ENCODE data around the gene CCDC14. TPM values are rescaled to one million over a fixed set of nuclear protein-coding genes. Genes with fewer than 3 reads are reported as not detected.
"Not testable (repeated sequence)": the region's sequence is repeated elsewhere in the genome, so short reads cannot be mapped to it uniquely, and the experiment has no call there.

CCDC14 gene
- polyA plus RNA-seq, 1 donor (not counting 4 experiments of a cell fraction or from before 2014, with no cell fraction given), result 50.5 TPM

- Histone ChIP-seq H3K9me1 (ENCODE audit: control insufficient read depth, extremely low read depth, insufficient read depth, low read length) (no peaks in the 10 kb centered on the region), H3K9ac (ENCODE audit: control insufficient read depth, extremely low read depth, insufficient read depth, low read length) (no peak overlapping the region), H3K79me2 (ENCODE audit: control insufficient read depth, insufficient read depth, low read length) (no peaks in the 10 kb centered on the region), H3K27me3 (ENCODE audit: control insufficient read depth, extremely low read depth, insufficient read depth, low read length) (no peaks in the 10 kb centered on the region), H3K36me3 (ENCODE audit: control insufficient read depth in 2 of 2, extremely low read depth in 1 of 2, insufficient read depth in 2 of 2, low read length in 2 of 2) (no peaks in the 10 kb centered on the region), H3K4me2 (ENCODE audit: control insufficient read depth, extremely low read depth, insufficient read depth, low read depth, low read length) (no peak overlapping the region), H3K27ac (ENCODE audit: control insufficient read depth, insufficient read depth, low read length) (no peak overlapping the region), H4K20me1 (ENCODE audit: control insufficient read depth, extremely low read depth, insufficient read depth, low read length) (no peaks in the 10 kb centered on the region), H2AFZ (ENCODE audit: control insufficient read depth, low read length) (no peak overlapping the region), H3K4me3 (ENCODE audit: control insufficient read depth in 2 of 3, extremely low read depth in 1 of 3, insufficient read depth in 2 of 3, low read depth in 1 of 3, low read length in 3 of 3) (no peak overlapping the region), H3K4me1 (ENCODE audit: control insufficient read depth, extremely low read depth, insufficient read depth, low read length) (no peaks in the 10 kb centered on the region), H3K9me3 (ENCODE audit: control insufficient read depth, low read depth, low read length) (peaks cover 3% of the 10 kb centered on the region)
- dilution Hi-C loops (cut with MboI; ENCODE audit: extremely low pct_ligation_motif_present, low sequenced_read_pairs), result no loop called here
- FAIRE-seq (no peak), DNase-seq (ENCODE audit: low read depth, low spot score) (no peak)
- TF ChIP-seq EZH2 (IDR thresholded peaks at IDR 0.05; ENCODE audit: low read length) (no peak), CTCF (optimal IDR thresholded peaks at IDR 0.05 in 1 of 3, IDR thresholded peaks at IDR 0.05 in 1 of 3, conservative IDR thresholded peaks at IDR 0.05 in 1 of 3; ENCODE audit: extremely low read depth in 1 of 3, insufficient read depth in 2 of 3, low read length in 3 of 3) (no peak)
Observed at GRCh38 chr3:123892195-123892594, 68.8 kb downstream of the CCDC14 start.

- H3K9me1 ChIP-seq (ENCODE audit: control insufficient read depth, extremely low read depth, insufficient read depth, low read length); H3K79me2 ChIP-seq (ENCODE audit: control insufficient read depth, insufficient read depth, low read length); H3K36me3 ChIP-seq (ENCODE audit: control insufficient read depth in 2 of 2, extremely low read depth in 1 of 2, insufficient read depth in 2 of 2, low read length in 2 of 2); FAIRE-seq; H3K27ac ChIP-seq (ENCODE audit: control insufficient read depth, insufficient read depth, low read length); DNase-seq (ENCODE audit: low read depth, low spot score); H3K27me3 ChIP-seq (ENCODE audit: control insufficient read depth, extremely low read depth, insufficient read depth, low read length); H3K4me3 ChIP-seq (ENCODE audit: control insufficient read depth in 2 of 3, extremely low read depth in 1 of 3, insufficient read depth in 2 of 3, low read depth in 1 of 3, low read length in 3 of 3); H2AFZ ChIP-seq (ENCODE audit: control insufficient read depth, low read length); H3K4me2 ChIP-seq (ENCODE audit: control insufficient read depth, extremely low read depth, insufficient read depth, low read depth, low read length); H3K9me3 ChIP-seq (ENCODE audit: control insufficient read depth, low read depth, low read length); H4K20me1 ChIP-seq (ENCODE audit: control insufficient read depth, extremely low read depth, insufficient read depth, low read length); H3K9ac ChIP-seq (ENCODE audit: control insufficient read depth, extremely low read depth, insufficient read depth, low read length); dilution Hi-C loops (cut with MboI; ENCODE audit: extremely low pct_ligation_motif_present, low sequenced_read_pairs); H3K4me1 ChIP-seq (ENCODE audit: control insufficient read depth, extremely low read depth, insufficient read depth, low read length): not testable (repeated sequence)
Observed at GRCh38 chr3:123890991-123891390, 70.0 kb downstream of the CCDC14 start.

GRCh38 chr3:123890162-123890561 is 70.9 kb downstream of the CCDC14 start:
- not testable (repeated sequence) for FAIRE-seq

More at GRCh38 chr3:123890162-123890561, 70.9 kb downstream of the CCDC14 start:
- H3K9me3 ChIP-seq (ENCODE audit: control insufficient read depth, low read depth, low read length); H3K4me3 ChIP-seq (ENCODE audit: control insufficient read depth in 2 of 3, extremely low read depth in 1 of 3, insufficient read depth in 2 of 3, low read depth in 1 of 3, low read length in 3 of 3); H3K79me2 ChIP-seq (ENCODE audit: control insufficient read depth, insufficient read depth, low read length); H2AFZ ChIP-seq (ENCODE audit: control insufficient read depth, low read length); DNase-seq (ENCODE audit: low read depth, low spot score); dilution Hi-C loops (cut with MboI; ENCODE audit: extremely low pct_ligation_motif_present, low sequenced_read_pairs); H4K20me1 ChIP-seq (ENCODE audit: control insufficient read depth, extremely low read depth, insufficient read depth, low read length); H3K9ac ChIP-seq (ENCODE audit: control insufficient read depth, extremely low read depth, insufficient read depth, low read length); H3K27ac ChIP-seq (ENCODE audit: control insufficient read depth, insufficient read depth, low read length); H3K4me1 ChIP-seq (ENCODE audit: control insufficient read depth, extremely low read depth, insufficient read depth, low read length); H3K36me3 ChIP-seq (ENCODE audit: control insufficient read depth in 2 of 2, extremely low read depth in 1 of 2, insufficient read depth in 2 of 2, low read length in 2 of 2); H3K9me1 ChIP-seq (ENCODE audit: control insufficient read depth, extremely low read depth, insufficient read depth, low read length); H3K4me2 ChIP-seq (ENCODE audit: control insufficient read depth, extremely low read depth, insufficient read depth, low read depth, low read length); H3K27me3 ChIP-seq (ENCODE audit: control insufficient read depth, extremely low read depth, insufficient read depth, low read length): not testable (repeated sequence)
